Hematopoietic multipotent progenitor cell treated with erythropoietin and hydrocortisone succinate and interleukin-3 and kit ligand, for 15 days (in vitro differentiated cells): ENCODE measurements around the gene GDNF.
"Not testable (repeated sequence)": the region's sequence is repeated elsewhere in the genome, so short reads cannot be mapped to it uniquely, and the experiment has no call there.

Experiments
- DNase-seq: peaks from one replicate; pipeline ENCODE4 v3.0.0-alpha.2; 2015; ENCODE audit warnings: low spot score

GDNF gene

DNA sequence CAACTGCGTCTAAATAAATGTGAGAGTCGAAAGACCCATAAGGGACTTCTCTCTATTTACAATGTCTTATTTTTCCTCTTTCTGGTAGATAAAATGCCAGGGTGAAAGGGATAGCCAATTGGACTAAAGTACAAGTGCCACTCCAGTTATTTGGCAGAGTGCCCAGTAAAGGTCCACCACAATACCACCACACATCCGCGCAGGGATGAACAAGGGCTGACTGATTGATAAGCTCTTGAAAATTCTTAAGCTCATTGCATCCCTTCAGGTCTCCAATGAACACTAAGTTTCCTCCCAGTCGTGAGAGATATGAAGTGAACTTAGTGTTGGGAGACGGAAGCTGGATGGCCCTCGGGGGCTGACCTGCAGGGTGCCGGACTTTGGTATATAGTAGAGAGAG is 58.4 kb downstream of the GDNF start:
- DNase-seq: not testable (repeated sequence)

DNA sequence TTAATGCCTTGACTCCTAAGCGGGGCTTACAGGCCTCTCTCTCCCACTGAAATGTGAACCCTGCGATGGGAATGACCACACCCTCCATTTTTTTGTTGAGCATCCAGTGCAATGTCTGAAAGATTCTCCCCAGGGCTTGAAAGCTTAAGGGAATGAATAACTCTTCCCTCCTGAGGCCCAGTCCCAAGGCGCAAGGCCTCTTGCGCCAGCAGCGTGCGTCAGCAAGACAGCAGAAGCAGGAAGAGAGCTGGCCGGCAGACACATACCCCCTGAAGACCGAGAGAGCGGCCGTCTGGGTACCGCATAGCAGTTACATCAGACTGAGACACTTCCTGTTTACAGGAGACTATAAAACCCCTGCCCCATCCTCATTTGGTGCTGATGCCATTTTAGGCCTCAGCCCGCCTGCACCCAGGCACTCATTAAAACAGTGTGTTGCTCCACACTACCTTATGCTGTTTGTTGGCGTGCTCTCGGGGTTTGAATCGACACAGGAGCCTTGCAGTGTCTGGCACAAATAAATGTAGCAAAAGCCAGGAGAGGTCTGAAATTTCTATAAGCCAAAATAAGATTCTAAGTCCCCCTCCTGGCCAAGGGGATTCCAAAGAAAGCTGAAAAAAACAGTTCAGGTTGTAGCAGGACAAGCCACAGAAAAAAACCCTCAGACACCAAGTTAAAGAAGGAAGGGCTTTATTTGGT is 62.3 kb downstream of the GDNF start:
- DNase-seq: no peak

DNA sequence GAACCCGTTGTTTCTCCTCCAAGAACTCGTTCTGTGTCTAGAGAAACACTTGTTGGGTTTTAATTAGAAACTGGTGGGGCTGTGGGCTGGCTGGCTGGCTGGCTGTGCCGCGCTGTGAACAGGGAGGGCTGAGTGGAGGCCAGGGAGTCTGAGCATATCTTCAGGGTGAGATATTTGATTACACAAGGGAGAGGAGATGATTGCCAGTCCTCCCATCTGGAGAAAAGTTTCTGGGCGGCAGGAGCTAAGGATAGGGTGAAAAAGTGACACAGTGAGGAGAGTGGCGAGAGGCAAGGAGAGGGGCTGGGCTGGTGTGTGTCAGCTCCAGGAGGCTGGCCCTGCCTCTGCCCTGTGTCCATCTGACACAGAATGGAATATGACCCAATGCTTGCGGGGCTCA is 63.0 kb downstream of the GDNF start:
- DNase-seq: no peak

DNA sequence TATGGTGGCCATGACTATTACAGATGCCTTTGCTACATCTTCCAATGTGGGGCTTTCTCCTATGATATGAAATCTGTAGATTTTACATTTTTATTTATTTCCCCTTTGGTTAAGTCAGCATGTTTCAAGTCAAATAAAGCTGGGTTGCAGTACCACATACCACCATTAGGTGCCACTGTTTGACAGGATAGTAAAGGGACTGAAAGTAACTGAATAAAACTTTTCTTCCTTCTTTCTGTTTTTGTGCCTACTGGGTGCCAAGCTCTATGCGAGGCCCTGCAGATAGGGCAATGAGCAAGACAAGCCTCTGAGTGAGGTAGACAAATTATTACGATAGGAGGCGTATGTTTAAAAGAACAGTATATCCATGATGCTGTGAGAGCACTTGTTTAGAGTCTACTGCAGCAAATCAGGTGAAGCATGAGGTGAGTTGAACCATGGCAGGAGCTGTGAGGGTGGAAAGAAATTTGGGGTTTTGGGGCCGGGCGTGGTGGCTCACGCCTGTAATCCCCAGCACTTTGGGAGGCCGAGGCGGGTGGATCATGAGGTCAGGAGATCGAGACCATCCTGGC is 64.8 kb downstream of the GDNF start:
- DNase-seq: peak; percentile 14

DNA sequence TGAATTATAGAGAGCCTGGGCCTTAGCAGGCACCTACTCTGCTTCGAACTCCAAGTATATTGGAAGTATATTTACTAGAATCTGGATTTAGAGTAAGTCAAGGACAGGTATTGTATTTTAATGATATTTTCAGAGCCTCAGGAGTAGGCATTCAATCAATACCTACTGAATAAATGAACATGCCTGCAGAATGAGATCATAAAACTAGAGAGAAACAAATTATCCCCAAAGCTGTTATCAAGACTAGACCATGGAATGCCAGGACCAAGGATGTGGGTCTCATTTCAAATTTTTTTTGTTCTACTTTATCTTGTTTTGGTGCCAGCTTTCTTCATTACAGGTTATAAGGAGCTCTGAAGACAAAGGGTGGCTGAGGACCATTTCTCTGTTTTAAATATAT is 66.0 kb downstream of the GDNF start:
- DNase-seq: no peak

DNA sequence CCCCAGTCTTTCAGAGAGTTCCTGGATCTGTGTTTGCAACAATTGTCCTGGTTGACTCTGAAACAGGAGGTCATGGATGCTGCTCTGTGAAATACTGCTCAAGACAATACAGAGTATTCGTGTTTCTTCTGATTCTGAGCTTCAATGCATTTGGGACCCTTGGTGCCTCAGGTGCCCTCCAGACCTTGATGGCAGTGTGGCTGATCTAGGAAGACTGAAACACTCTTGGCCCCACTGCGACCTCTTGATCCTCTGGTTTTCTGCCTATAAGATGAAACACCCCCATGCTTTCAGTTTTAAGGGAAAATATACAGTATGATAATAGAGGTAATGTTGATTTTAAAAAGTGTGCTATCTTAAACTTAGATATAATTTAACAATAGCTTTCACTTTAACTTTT is 67.6 kb downstream of the GDNF start:
- no peak for DNase-seq

DNA sequence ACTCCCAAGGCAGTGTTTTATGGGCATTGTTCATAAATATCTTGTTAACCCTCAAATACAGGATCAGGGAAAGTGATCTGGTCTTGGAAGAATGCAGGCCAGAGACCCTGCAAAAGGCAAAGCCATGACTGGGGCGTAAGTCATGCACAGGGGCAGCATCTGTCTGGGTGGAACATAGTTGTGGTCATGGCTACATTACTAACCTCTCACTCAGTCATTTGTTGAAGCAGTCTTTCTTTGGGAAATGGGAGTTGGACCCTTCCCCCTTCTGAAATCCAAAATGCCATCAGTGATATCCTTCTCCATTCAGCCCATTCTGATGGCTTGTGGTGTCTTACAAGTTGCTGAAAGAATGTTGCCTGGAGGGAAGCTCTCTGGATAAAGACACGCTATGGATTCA is 68.1 kb downstream of the GDNF start:
- no peak for DNase-seq

DNA sequence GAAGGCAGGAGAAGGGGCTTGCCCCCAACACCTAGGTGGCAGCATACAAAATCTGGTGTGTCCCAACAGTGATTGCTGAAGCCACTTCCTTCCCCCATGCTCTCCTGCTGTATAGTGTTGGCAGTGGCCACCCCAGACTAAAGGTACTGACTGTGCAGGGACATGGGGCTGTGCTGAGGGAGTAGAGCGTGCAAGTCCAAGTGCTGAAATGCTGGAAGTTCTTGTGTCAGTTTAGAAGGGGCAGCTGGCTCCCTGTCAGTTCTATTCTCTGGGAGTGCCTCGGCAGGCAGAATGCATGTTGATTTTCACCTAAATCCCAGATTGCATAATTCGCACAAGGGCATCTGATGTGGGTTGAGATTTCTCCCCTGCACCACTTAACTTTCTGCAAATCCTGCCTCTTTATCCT is 68.6 kb downstream of the GDNF start:
- no peak for DNase-seq

DNA sequence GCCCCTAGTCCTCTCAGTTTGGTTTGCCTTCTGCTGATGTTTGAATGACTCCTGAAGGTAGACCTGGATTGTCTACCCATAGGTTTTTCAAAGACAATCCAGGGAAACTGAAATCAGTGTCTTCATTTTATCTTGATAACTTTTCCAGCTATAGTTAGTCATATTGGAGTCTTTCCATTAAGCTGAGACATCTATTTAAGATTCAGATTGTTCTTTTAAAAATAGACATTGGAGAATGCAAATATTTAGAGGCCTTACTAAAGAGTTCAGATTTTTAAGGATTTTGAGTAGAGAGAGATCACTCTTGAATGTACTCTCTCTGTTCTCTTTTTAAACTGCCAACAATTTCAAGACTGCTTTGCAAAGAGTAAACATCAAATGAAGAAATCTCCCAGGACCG is 69.1 kb downstream of the GDNF start:
- no peak for DNase-seq

DNA sequence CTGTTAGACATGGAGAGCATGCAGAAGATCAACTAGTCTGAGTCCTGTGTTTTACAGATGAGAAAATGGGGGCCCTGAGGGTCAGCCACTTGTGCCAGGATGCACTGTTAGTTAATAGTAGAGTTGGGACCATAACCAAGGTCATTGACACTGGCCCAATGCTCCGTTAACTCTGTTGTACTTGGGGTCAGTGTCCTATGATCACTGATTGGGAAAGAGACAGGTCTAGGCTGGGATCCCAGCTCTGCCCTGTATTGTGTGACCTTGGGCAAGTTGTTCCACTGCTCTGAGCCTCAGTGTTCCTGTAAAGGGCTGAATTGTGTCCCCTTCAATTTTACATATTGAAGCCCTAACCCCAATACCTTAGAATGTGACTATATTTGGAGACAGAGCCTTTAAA is 70.0 kb downstream of the GDNF start:
- no peak for DNase-seq

DNA sequence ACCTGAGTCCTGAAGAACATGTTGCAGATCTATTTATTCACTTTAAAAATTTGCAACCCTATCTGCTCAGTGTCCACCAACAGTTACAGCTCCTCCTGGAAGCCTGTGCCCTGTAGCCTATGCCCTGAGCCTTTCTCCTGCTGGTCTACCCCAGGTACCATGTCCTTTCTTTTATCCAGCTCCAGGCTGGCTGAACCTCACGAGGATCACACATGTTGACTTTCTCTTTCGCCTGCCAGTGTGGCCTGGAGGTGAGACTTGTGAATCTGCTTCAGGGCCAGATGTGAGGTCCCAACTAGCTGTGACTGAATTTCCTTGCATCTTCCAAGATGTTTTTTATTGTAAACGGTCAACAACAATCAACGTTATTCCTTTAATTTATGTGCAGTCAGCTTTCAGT is 70.7 kb downstream of the GDNF start:
- DNase-seq: no peak

DNA sequence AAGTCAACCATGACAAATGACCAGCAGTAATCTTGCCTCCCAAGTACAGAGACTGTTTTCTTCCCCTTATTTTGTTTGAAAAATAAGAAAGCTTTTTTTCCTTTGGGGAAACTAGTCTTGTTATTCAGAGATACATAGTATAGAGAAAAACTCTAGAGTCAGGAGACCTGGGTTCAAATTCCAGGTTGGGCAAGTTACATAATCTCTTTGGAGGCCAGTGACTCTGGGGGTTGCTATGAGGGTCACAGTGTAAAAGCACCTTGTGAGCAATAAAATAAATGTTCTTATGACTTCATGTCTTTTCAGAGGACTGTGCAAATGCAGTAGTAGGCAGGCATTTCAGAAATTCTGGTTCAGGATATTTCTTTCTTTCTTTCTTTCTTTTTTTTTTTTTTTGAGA is 71.5 kb downstream of the GDNF start:
- no peak for DNase-seq

DNA sequence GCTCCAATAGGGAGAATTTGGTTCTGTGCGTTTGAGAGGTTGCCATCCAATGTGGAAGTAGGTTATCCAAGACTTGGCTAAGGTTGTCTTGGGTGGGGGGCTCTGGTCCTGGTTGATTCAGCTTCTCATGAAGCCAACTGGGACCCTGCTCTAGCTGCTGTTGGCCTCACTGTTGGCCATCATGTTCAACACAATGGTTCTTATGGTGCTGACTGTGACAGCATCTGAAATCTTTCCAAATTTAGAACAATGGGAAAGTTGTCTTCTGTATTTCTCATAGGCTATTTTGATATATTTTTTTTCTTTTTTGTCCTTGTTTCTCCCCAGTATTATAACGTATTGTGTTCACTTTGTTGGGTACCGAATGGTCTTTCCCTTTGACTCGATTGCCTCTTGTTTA is 71.9 kb downstream of the GDNF start:
- DNase-seq: no peak

DNA sequence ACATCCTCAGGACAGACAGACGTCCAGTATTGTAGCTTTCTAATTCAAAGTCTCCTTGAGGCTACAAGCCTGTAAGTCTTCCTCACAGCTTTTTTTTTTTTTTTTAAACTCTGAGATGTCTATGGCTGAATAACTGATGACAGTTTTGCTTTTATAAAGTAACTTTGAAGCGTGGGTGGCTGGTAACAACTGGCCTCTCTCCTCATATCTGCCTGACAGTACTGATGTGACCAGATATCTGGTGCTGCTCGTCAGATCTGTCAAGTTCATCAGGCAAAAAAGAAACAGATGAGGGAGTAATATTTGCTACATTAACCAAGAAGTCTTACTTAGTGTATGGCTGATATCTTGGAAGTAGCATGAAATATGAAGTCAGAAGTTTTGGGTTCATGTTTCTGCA is 72.6 kb downstream of the GDNF start:
- DNase-seq: no peak
